Anterior cingulate cortex (tissue), 58 donors: ENCODE measurements around the gene ELAVL2.

ENCODE experiments used
- DNase-seq, 58 donors: peaks; one replicate each; lab custom pipeline; 2025; lab: John Stamatoyannopoulos, UW

ELAVL2 gene

GRCh38 chr9:23774266-23774665, 51.8 kb downstream of the ELAVL2 start:
- no peak for DNase-seq

GRCh38 chr9:23772385-23772783, 53.7 kb downstream of the ELAVL2 start:
- DNase-seq, result no peak

- no peak for DNase-seq
These were observed 54.2 kb downstream of the ELAVL2 start for GRCh38 chr9:23771746-23772384.

GRCh38 chr9:23769307-23769935, 56.6 kb downstream of the ELAVL2 start:
- no peak for DNase-seq

- DNase-seq, result no peak
These were observed 57.2 kb downstream of the ELAVL2 start for GRCh38 chr9:23768861-23769260.

- DNase-seq, result no peak
These were observed 59.4 kb downstream of the ELAVL2 start for GRCh38 chr9:23766613-23767012.

- DNase-seq, result no peak
These were observed 60.5 kb downstream of the ELAVL2 start for GRCh38 chr9:23765561-23765960.

GRCh38 chr9:23764219-23764618, 61.8 kb downstream of the ELAVL2 start:
- DNase-seq, result no peak

- no peak for DNase-seq
These were observed 71.5 kb downstream of the ELAVL2 start for GRCh38 chr9:23754551-23754950.

- no peak for DNase-seq
These were observed 73.2 kb downstream of the ELAVL2 start for GRCh38 chr9:23752859-23753258.

GRCh38 chr9:23751633-23752032, 74.4 kb downstream of the ELAVL2 start:
- no peak for DNase-seq

- DNase-seq, result no peak
These were observed 75.2 kb downstream of the ELAVL2 start for GRCh38 chr9:23750808-23751207.

GRCh38 chr9:23747088-23748075, 78.7 kb downstream of the ELAVL2 start:
- peak in 3 of 58 donors; percentile 12 to 20 (median 17) for DNase-seq

GRCh38 chr9:23746317-23746716, 79.7 kb downstream of the ELAVL2 start:
- no peak for DNase-seq

- no peak for DNase-seq
These were observed 83.0 kb downstream of the ELAVL2 start for GRCh38 chr9:23743036-23743435.

- DNase-seq, result no peak
These were observed 84.7 kb downstream of the ELAVL2 start for GRCh38 chr9:23741351-23741750.

- no peak for DNase-seq
These were observed 85.5 kb downstream of the ELAVL2 start for GRCh38 chr9:23740531-23740930.

- no peak for DNase-seq
These were observed 86.3 kb downstream of the ELAVL2 start for GRCh38 chr9:23739753-23740152.

GRCh38 chr9:23736293-23736692, 89.7 kb downstream of the ELAVL2 start:
- DNase-seq, result no peak

GRCh38 chr9:23733495-23734078, 92.5 kb downstream of the ELAVL2 start:
- no peak for DNase-seq

- no peak for DNase-seq
These were observed 94.7 kb downstream of the ELAVL2 start for GRCh38 chr9:23731353-23731752.
